ENCODE data around the gene ADAMTSL2. TPM values are rescaled to one million over a fixed set of nuclear protein-coding genes. Genes with fewer than 3 reads are reported as not detected.

ADAMTSL2 gene
- total and polyA plus RNA-seq, 2 of the 13 experiments (the other 11 are each of a cell fraction or from before 2014, with no cell fraction given), result 1.9 to 3.8 TPM

GRCh38 chr9:133582501-133583045 lies 48.1 kb downstream of the ADAMTSL2 start:
- Histone ChIP-seq H4K20me1 (ENCODE audit: insufficient read depth, low read length) (no peaks in the 10 kb centered on the region), H3K9ac (ENCODE audit: insufficient read depth, low read depth, low read length) (no peak overlapping the region), H3K27ac (ENCODE audit: extremely low read length, insufficient read depth, low read length) (no peak overlapping the region), H3K27me3 (ENCODE audit: control insufficient read depth in 1 of 2, insufficient read depth in 2 of 2, low read length in 2 of 2) (peaks cover 28 to 95% of the 10 kb centered on the region in 2 experiments), H3K4me1 (ENCODE audit: insufficient read depth, low read length) (0 out of 2 replicates have a peak, but pooled peaks cover 5% of the 10 kb centered on the region), H3K4me3 (replicated peaks in 1 of 3; ENCODE audit: insufficient read depth in 1 of 3, low read depth in 2 of 3, low read length in 3 of 3) (no peak overlapping the region), H2AFZ (ENCODE audit: low read length) (no peak overlapping the region), H3K4me2 (ENCODE audit: low read depth, low read length) (no peak overlapping the region), H3K79me2 (ENCODE audit: insufficient read depth, low read length) (no peaks in the 10 kb centered on the region), H3K36me3 (replicated peaks in 1 of 2; ENCODE audit: control insufficient read depth in 1 of 2, insufficient read depth in 2 of 2, low read length in 2 of 2) (no peaks in the 10 kb centered on the region), H3K9me3 (ENCODE audit: low read length) (no peaks in the 10 kb centered on the region)
- BruUV-seq (replicated peaks), result no TSS peak
- TF ChIP-seq ZNF564 (CRISPR knock-in tag; IDR thresholded peaks at IDR 0.05) (no peak), ZBTB20 (CRISPR knock-in tag; IDR thresholded peaks at IDR 0.05; ENCODE audit: borderline replicate concordance, low read depth) (no peak), ZSCAN29 (CRISPR knock-in tag; conservative IDR thresholded peaks at IDR 0.05) (no peak), DRAP1 (CRISPR knock-in tag; IDR thresholded peaks at IDR 0.05) (no peak), NFIB (CRISPR knock-in tag; IDR thresholded peaks at IDR 0.05; ENCODE audit: borderline replicate concordance) (no peak), ZNF543 (CRISPR knock-in tag; IDR thresholded peaks at IDR 0.05) (no peak), RBM22 (optimal IDR thresholded peaks at IDR 0.05; ENCODE audit: low read length) (no peak), DNMT1 (CRISPR knock-in tag; IDR thresholded peaks at IDR 0.05) (no peak), ZNF510 (CRISPR knock-in tag; IDR thresholded peaks at IDR 0.05; ENCODE audit: low read depth) (no peak), SRY (CRISPR knock-in tag; IDR thresholded peaks at IDR 0.05) (no peak), MAFF (IDR thresholded peaks at IDR 0.05; ENCODE audit: low read depth, low read length) (no peak), CHD4 (IDR thresholded peaks at IDR 0.05; ENCODE audit: borderline replicate concordance, low read length) (no peak), ZSCAN20 (CRISPR knock-in tag; IDR thresholded peaks at IDR 0.05; ENCODE audit: borderline replicate concordance) (no peak), KMT2B (CRISPR knock-in tag; IDR thresholded peaks at IDR 0.05) (no peak), KDM5A (IDR thresholded peaks at IDR 0.05; ENCODE audit: borderline replicate concordance, low read length) (no peak), RARG (CRISPR knock-in tag; IDR thresholded peaks at IDR 0.05; ENCODE audit: low read depth) (no peak), PTBP1 (IDR thresholded peaks at IDR 0.05; ENCODE audit: low read depth, low read length, poor library complexity, severe bottlenecking) (no peak)
- TF ChIP-seq, protein P1, sequence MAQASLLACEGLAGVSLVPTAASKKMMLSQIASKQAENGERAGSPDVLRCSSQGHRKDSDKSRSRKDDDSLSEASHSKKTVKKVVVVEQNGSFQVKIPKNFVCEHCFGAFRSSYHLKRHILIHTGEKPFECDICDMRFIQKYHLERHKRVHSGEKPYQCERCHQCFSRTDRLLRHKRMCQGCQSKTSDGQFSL (CRISPR knock-in tag; IDR thresholded peaks at IDR 0.05), result no peak
- FAIRE-seq (no peak), DNase-seq (ENCODE audit: low spot score) (no peak), ATAC-seq (no peak)
- ChIA-PET POLR2A (no interaction called here), CTCF (ENCODE audit: low intra/inter-chr PET ratio, low total read pairs) (no interaction called here)
- WGBS (ENCODE audit: low lambda C conversion rate), result 42% methylated on average over 11 of the region's 14 CpGs
- intact Hi-C loops (cut with micrococcal nuclease; ENCODE audit: unreplicated experiment) (no loop called here), in situ Hi-C loops (cut with HindIII; ENCODE audit: extremely low pct_ligation_motif_present, low pct_unique_long_range_greater_than_20kb) (no loop called here)
